HEK293T (cell line): ENCODE results near the gene TMEM35B.

Source experiments
- ARNT ChIP-seq: fragments of 450-650 bp; IDR thresholded peaks from 2 replicates; pipeline ENCODE4 v1.6.1; 2017; ENCODE audit warnings: mild to moderate bottlenecking
- BHLHE40 ChIP-seq: fragments of 450-650 bp; IDR thresholded peaks from 2 replicates; pipeline ENCODE4 v1.6.1; 2016; ENCODE audit warnings: mild to moderate bottlenecking, moderate library complexity, borderline replicate concordance
- FOXA1 ChIP-seq: fragments of 450-650 bp; IDR thresholded peaks from 2 replicates; pipeline ENCODE4 v1.6.1; 2016; ENCODE audit warnings: mild to moderate bottlenecking
- FOXK2 ChIP-seq: fragments of 450-650 bp; IDR thresholded peaks from 2 replicates; pipeline ENCODE4 v1.6.1; 2016; ENCODE audit warnings: mild to moderate bottlenecking
- FOXM1 ChIP-seq: fragments of 450-650 bp; IDR thresholded peaks from 2 replicates; pipeline ENCODE4 v1.6.1; 2017; ENCODE audit warnings: mild to moderate bottlenecking, borderline replicate concordance
- HDGF ChIP-seq: fragments of 450-650 bp; IDR thresholded peaks from 2 replicates; pipeline ENCODE4 v1.6.1; 2017; ENCODE audit warnings: antibody characterized with exemption, borderline replicate concordance
- SP1 ChIP-seq: fragments of 450-650 bp; IDR thresholded peaks from 2 replicates; pipeline ENCODE4 v1.6.1; 2017
- SUZ12 ChIP-seq: fragments of 450-650 bp; IDR thresholded peaks from 2 replicates; pipeline ENCODE4 v1.6.1; 2016; ENCODE audit warnings: mild to moderate bottlenecking

GRCh38 chr1:35029761-35030160 is 44.6 kb upstream of the TMEM35B start:
- no peak for TF ChIP-seq FOXA1
- no peak for TF ChIP-seq HDGF
- no peak for TF ChIP-seq ARNT
- no peak for TF ChIP-seq BHLHE40
- no peak for TF ChIP-seq FOXM1
- no peak for TF ChIP-seq FOXK2
- TF ChIP-seq SP1, result no peak
- TF ChIP-seq SUZ12, result no peak
